Measurements from ENCODE around the gene LTA4H.

Gene LTA4H

GRCh38 chr12:95953000-95953399 lies 82.4 kb downstream of the LTA4H start:
- no peak for DNase-seq

GRCh38 chr12:95951515-95951914 lies 83.9 kb downstream of the LTA4H start:
- no peak for DNase-seq
